GM12864 (cell line): Measurements from ENCODE around the gene DLGAP5.

ENCODE experiments used
- DNase-seq: peaks from one replicate; pipeline ENCODE4 v3.0.0-alpha.2; 2011; ENCODE audit warnings: low read depth
- H3K4me3 ChIP-seq: 2 replicates; pipeline ENCODE4 v1.5.1; 2011; ENCODE audit warnings: mild to moderate bottlenecking, low read depth, low read length, control low read depth
- CTCF ChIP-seq: IDR thresholded peaks from 2 replicates; pipeline ENCODE4 v1.5.1; 2011; ENCODE audit warnings: low read depth, mild to moderate bottlenecking, moderate library complexity, low read length, control low read depth, inconsistent platforms; ENCODE audit errors: missing control alignments

DLGAP5 gene

DNA sequence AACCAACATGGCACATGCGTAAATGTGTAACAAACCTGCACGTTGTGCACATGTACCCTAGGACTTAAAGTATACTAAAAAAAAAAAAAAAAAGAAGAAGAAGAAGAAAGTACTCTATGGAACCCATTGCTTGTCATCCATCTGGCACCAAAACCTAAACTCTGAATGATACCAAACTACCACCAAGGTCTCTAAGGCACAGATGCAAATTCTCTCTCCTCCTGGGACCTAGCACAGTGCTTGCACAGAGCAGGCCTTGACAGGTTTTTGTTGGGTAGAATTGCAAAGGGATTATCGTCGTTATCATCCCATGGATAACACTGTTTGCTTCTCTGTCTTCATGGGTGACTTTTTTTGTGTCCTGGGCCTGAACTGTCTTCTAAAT is 75.5 kb downstream of the DLGAP5 start:
- H3K4me3 ChIP-seq: no peak overlapping the region
- no peak for TF ChIP-seq CTCF
- DNase-seq: no peak

- no peak for DNase-seq
- no peak for TF ChIP-seq CTCF
- H3K4me3 ChIP-seq: no peak overlapping the region
Measured at GRCh38 chr14:55115460-55115859, 75.9 kb downstream of the DLGAP5 start.

DNA sequence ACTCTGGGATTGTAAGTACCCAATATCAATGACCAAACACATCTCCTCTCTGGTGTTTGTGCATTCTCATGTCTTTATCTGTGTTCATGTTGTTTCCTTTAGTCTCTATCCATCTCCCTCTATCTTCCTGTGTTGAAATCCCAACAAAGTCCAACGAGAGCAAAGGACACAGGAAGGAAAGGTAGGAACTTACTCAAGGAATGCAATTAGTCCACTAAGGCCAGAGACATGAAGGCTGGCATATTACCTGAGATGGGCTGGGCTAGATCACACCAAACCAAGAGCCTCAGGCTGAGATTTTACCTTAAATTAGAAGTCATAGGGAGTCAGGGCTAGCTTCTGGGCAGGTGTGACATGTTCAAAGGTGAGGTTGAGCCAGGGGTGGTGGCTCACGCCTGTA is 76.7 kb downstream of the DLGAP5 start:
- no peak for DNase-seq
- TF ChIP-seq CTCF: no peak

DNA sequence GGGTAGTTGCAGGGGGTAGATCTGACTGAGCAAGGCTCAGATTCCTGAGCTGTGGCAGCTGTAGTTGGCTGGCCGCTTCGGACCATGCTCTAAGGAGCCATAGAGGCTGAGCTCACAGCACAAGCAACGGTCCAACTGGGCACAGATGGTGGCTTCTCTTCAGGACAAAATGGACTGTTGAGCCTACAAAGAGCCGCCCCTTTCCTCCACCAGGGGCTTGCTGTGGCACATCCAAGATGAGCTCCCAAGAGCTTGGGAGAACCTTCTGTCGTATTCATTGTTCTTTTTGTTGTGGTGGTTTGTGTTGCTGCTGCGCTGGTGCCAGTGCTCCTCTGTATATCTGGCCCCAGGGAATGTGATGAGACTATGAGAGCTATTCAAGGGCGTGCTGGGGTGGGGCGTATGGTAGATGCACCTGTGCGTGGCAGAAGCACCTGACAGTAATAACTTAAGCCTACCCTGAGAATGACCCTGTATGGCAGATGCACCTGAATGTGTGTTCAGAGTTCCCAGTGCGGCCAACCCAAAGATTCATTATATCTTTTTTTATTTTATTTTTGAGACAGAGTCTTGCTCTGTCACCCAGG is 80.2 kb downstream of the DLGAP5 start:
- no peak overlapping the region for H3K4me3 ChIP-seq
- TF ChIP-seq CTCF: peak; percentile 3
- DNase-seq: no peak

More for the DNA sequence above, 76.7 kb downstream of the DLGAP5 start:
- no peak overlapping the region for H3K4me3 ChIP-seq

- no peak for DNase-seq
- H3K4me3 ChIP-seq: no peak overlapping the region
- no peak for TF ChIP-seq CTCF
Measured at GRCh38 chr14:55109836-55110235, 81.5 kb downstream of the DLGAP5 start.

GRCh38 chr14:55107766-55108554 is 83.4 kb downstream of the DLGAP5 start:
- DNase-seq: no peak
- H3K4me3 ChIP-seq: no peak overlapping the region
- TF ChIP-seq CTCF: no peak

GRCh38 chr14:55105991-55106390 is 85.4 kb downstream of the DLGAP5 start:
- TF ChIP-seq CTCF: no peak
- H3K4me3 ChIP-seq: no peak overlapping the region
- no peak for DNase-seq
